DOHH2 (cell line): ENCODE results near the gene RNF112.
"Not testable (repeated sequence)": the region's sequence is repeated elsewhere in the genome, so short reads cannot be mapped to it uniquely, and the experiment has no call there.

ENCODE experiments used
- EZH2phosphoT487 ChIP-seq: fragments of 200-600 bp; sonication (generic); IDR thresholded peaks from 2 replicates; pipeline ENCODE4 v1.6.1; 2017; ENCODE audit warnings: borderline replicate concordance, mild to moderate bottlenecking, antibody characterized with exemption, low read length, moderate library complexity, mixed read lengths
- TF ChIP-seq, protein P1 (sequence below): fragments of 200-600 bp; sonication (generic); IDR thresholded peaks from one replicate; pipeline ENCODE4 v1.5.1; 2014; ENCODE audit warnings: antibody characterized with exemption, mild to moderate bottlenecking, low read depth, low read length; ENCODE audit not compliant: poor library complexity, severe bottlenecking

DNA sequence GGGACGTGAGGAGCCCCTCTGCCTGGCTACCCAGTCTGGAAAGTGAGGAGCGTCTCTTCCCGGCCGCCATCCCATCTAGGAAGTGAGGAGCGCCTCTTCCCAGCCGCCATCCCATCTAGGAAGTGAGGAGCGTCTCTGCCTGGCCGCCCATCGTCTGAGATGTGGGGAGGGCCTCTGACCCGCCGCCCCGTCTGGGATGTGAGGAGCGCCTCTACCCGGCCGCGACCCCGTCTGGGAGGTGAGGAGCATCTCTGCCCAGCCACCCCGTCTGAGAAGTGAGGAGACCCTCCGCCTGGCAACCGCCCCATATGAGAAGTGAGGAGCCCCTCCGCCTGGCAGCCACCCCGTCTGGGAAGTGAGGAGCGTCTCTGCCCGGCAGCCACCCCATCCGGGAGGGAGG, 30.3 kb downstream of the RNF112 start:
- TF ChIP-seq EZH2phosphoT487 = not testable (repeated sequence)
- TF ChIP-seq, protein P1, sequence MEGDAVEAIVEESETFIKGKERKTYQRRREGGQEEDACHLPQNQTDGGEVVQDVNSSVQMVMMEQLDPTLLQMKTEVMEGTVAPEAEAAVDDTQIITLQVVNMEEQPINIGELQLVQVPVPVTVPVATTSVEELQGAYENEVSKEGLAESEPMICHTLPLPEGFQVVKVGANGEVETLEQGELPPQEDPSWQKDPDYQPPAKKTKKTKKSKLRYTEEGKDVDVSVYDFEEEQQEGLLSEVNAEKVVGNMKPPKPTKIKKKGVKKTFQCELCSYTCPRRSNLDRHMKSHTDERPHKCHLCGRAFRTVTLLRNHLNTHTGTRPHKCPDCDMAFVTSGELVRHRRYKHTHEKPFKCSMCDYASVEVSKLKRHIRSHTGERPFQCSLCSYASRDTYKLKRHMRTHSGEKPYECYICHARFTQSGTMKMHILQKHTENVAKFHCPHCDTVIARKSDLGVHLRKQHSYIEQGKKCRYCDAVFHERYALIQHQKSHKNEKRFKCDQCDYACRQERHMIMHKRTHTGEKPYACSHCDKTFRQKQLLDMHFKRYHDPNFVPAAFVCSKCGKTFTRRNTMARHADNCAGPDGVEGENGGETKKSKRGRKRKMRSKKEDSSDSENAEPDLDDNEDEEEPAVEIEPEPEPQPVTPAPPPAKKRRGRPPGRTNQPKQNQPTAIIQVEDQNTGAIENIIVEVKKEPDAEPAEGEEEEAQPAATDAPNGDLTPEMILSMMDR = not testable (repeated sequence)
